Skeletal muscle satellite cell (primary cell): ENCODE results near the gene OR4C13. TPM values are rescaled to one million over a fixed set of nuclear protein-coding genes. Genes with fewer than 3 reads are reported as not detected.
"Not testable (repeated sequence)": the region's sequence is repeated elsewhere in the genome, so short reads cannot be mapped to it uniquely, and the experiment has no call there.

ENCODE experiments used
- H3K27me3 ChIP-seq: 2 replicates; pipeline ENCODE4 v1.7.0; 2013; ENCODE audit warnings: low read length; ENCODE audit not compliant: control insufficient read depth, insufficient read depth
- H3K36me3 ChIP-seq: 2 replicates; pipeline ENCODE4 v1.7.0; 2013; ENCODE audit warnings: mild to moderate bottlenecking, control low read depth, low read length; ENCODE audit not compliant: insufficient read depth
- H3K4me1 ChIP-seq: 2 replicates; pipeline ENCODE4 v1.7.0; 2013; ENCODE audit warnings: low read length; ENCODE audit not compliant: control insufficient read depth, insufficient read depth
- H3K4me2 ChIP-seq: 2 replicates; pipeline ENCODE4 v1.7.0; 2013; ENCODE audit warnings: mild to moderate bottlenecking, low read length
- H3K4me3 ChIP-seq: 2 replicates; pipeline ENCODE4 v1.7.0; 2013; ENCODE audit warnings: low read length
- H3K9ac ChIP-seq: 2 replicates; pipeline ENCODE4 v1.7.0; 2013; ENCODE audit warnings: mild to moderate bottlenecking, low read depth, low read length, moderate library complexity
- H3K9me3 ChIP-seq: replicated peaks from 2 replicates; pipeline ENCODE4 v1.7.0; 2013; ENCODE audit warnings: mild to moderate bottlenecking, control low read depth, low read length
- total RNA-seq: library from RNA; depleted of rRNA; stranded (reverse); fragments of >200 nt; gene quantifications from 2 replicates; pipeline ENCODE4 v1.2.3, GENCODE V29; 2012; rRNA removed

Gene OR4C13
- total RNA-seq: not detected in 2 replicates

DNA sequence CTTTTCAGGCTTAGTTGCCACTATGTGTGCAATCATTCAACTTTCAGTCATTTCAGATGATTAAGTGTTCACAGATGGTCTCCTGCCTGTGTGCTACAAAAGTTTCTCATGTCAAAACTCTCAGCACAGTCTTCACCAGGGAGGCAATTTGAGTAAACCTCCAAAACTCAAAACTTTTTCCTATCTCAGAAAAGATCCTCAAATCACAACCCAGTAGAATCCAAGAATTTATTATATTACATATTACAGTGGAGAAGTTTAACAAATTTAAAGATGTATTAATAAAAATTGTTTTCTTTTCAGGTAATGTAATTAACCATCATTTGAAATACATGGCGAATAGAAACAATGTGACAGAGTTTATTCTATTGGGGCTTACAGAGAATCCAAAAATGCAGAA lies at the start of gene OR4C13:
TSS of gene OR4C13 (plus strand) at position 301 of the 400 bp plus-strand sequence. CDS start at position 333, 32 bp downstream.
- Histone ChIP-seq H3K9me3 (peaks cover 3% of the 10 kb centered on the region), H3K36me3 (no peaks in the 10 kb centered on the region), H3K27me3 (no peaks in the 10 kb centered on the region), H3K9ac (no peak within 1 kb of the TSS), H3K4me1 (no peaks in the 10 kb centered on the region), H3K4me2 (no peak within 1 kb of the TSS), H3K4me3 (no peak within 1 kb of the TSS)

DNA sequence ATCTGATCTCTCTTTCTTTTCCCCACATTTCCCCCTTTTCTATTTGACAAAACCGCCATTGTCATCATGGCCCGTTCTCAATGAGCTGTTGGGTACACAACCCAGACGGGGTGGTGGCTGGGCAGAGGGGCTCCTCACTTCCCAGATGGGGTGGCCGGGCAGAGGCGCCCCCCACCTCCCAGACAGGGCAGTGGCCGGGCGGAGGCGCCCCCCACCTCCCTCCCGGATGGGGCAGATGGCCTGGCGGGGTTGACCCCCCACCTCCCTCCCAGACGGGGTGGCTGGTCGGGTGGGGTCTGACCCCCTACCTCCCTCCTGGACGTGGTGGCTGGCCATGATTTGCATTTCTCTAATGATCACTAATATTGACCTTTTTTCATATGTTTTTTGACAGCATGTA lies 40.7 kb upstream of the OR4C13 start:
- H3K9ac ChIP-seq, H3K9me3 ChIP-seq, H3K4me2 ChIP-seq: not testable (repeated sequence)

DNA sequence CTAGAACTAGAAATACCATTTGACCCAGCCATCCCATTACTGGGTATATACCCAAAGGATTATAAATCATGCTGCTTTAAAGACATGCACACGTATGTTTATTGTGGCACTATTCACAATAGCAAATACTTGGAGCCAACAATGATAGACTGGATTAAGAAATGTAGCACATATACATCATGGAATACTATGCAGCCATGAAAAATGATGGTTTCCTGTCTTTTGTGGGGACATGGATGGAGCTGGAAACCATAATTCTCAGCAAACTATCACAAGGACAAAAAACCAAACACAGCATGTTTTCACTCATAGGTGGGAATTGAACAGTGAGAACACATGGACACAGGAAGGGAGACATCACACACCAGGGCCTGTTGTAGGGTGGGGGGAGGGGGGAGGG lies 3.5 kb upstream of the OR4C13 start:
- H3K36me3 ChIP-seq, H3K4me3 ChIP-seq, H3K27me3 ChIP-seq, H3K9me3 ChIP-seq, H3K4me1 ChIP-seq, H3K9ac ChIP-seq, H3K4me2 ChIP-seq: not testable (repeated sequence)

More for the DNA sequence above, 40.7 kb upstream of the OR4C13 start:
- not testable (repeated sequence) for H3K4me1 ChIP-seq, H3K27me3 ChIP-seq, H3K36me3 ChIP-seq, H3K4me3 ChIP-seq

DNA sequence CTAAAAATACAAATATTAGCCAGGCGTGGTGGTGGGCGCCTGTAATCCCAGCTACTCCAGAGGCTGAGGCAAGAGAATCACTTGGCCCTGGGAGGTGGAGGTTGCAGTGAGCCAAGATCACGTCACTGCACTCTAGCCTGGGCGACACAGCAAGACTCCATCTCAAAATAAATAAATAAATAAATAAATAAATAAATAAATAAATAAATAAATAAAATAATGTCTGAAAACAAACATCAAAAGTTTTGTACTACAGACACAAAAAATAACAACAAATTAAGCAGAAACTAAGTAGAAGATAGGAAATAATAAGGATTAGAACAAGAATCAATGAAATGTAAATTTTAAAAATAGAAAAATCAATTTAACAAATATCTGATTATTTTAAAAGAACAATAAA lies 21.2 kb downstream of the OR4C13 start:
- H3K4me2 ChIP-seq, H3K9me3 ChIP-seq, H3K4me3 ChIP-seq, H3K36me3 ChIP-seq, H3K4me1 ChIP-seq, H3K27me3 ChIP-seq, H3K9ac ChIP-seq: not testable (repeated sequence)

DNA sequence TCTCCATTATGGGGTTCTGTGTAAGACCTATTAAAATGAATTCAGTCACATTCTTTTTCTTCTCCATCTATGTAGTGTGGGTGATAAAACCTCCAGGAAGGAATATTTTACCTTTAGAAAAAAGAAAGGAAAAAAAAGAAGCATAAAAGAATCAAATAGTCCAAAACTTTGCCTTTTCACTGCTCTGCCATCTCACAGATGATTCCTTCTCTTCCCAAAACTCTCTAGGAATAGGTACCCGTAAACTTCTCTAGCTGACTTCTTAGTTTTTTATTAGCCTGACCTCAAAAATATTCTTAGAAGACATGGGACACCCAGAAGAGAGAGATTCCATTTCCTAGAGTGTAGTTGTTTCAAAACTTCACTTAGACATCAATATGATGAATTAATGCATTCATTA lies 30.2 kb downstream of the OR4C13 start, which contains the start of gene OR4C12:
TSS of gene OR4C12 (minus strand) at position 101 of the 400 bp plus-strand sequence. CDS start at position 67, 34 bp downstream.
- not testable (repeated sequence) for H3K4me1 ChIP-seq, H3K36me3 ChIP-seq, H3K9ac ChIP-seq

DNA sequence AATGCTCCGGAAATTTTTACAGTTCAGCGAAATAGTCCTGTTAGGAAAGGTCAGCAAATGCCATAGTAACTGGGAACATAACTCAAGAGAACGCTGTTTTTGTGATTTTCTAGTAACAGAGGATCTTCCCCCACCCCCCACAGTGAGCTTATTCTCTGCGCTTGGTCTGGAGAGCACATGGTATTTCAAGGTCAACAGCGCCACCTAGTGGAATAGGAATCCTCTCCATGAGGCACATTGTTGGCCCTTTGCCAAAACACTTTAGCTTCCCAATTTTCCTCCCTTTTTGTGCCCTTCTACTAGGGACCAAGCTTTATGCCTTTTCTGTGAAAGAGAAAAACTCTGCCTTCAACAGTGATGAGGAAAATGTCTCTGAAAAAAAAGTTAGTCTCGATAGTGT lies 43.4 kb downstream of the OR4C13 start:
- H3K36me3 ChIP-seq: no peaks in the 10 kb centered on the region
- H3K4me1 ChIP-seq: no peaks in the 10 kb centered on the region
- no peak overlapping the region for H3K9ac ChIP-seq
- no peaks in the 10 kb centered on the region for H3K9me3 ChIP-seq
- H3K27me3 ChIP-seq: no peaks in the 10 kb centered on the region
- no peak overlapping the region for H3K4me3 ChIP-seq
- no peak overlapping the region for H3K4me2 ChIP-seq

More for the DNA sequence above, 30.2 kb downstream of the OR4C13 start, which contains the start of gene OR4C12:
- H3K4me2 ChIP-seq, H3K9me3 ChIP-seq, H3K27me3 ChIP-seq, H3K4me3 ChIP-seq: not testable (repeated sequence)
